ENCODE results near the gene RPL18A. TPM values are rescaled to one million over a fixed set of nuclear protein-coding genes. Genes with fewer than 3 reads are reported as not detected.
A peak's percentile ranks its signal among the peaks of the same experiment; 100 is the strongest.

Gene RPL18A
- total and polyA plus RNA-seq, 2 of the 13 experiments (the other 11 are each of a cell fraction or from before 2014, with no cell fraction given) = 1,471 to 2,004 TPM

DNA sequence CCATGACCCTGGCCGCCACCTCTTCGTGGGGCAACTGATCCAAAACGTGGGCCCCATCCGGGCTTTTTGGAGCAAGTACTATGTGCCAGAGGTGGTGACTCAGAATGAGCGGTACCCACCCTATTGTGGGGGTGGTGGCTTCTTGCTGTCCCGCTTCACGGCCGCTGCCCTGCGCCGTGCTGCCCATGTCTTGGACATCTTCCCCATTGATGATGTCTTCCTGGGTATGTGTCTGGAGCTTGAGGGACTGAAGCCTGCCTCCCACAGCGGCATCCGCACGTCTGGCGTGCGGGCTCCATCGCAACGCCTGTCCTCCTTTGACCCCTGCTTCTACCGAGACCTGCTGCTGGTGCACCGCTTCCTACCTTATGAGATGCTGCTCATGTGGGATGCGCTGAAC lies 48.0 kb upstream of the RPL18A start:
- no peaks in the 10 kb centered on the region for H3K4me1 ChIP-seq (ENCODE audit: insufficient read depth, low read length)
- ChIA-PET CTCF (ENCODE audit: low intra/inter-chr PET ratio, low total read pairs) (no interaction called here), POLR2A (no interaction called here)
- no peaks in the 10 kb centered on the region for H4K20me1 ChIP-seq (ENCODE audit: insufficient read depth, low read length)
- no peak overlapping the region for H2AFZ ChIP-seq (ENCODE audit: low read length)
- peaks cover 0 to 2% of the 10 kb centered on the region in 2 experiments; a peak in 2 of 5 replicates for H3K36me3 ChIP-seq (replicated peaks in 1 of 2; ENCODE audit: control insufficient read depth in 1 of 2, insufficient read depth in 2 of 2, low read length in 2 of 2)
- H3K9ac ChIP-seq (ENCODE audit: insufficient read depth, low read depth, low read length) = no peak overlapping the region
- FAIRE-seq = no peak
- intact Hi-C loops (cut with micrococcal nuclease; ENCODE audit: unreplicated experiment) = no loop called here
- H3K79me2 ChIP-seq (ENCODE audit: insufficient read depth, low read length) = no peaks in the 10 kb centered on the region
- H3K9me3 ChIP-seq (ENCODE audit: low read length) = no peaks in the 10 kb centered on the region
- no peak for ATAC-seq
- H3K4me2 ChIP-seq (ENCODE audit: low read depth, low read length) = no peak overlapping the region
- TF ChIP-seq ZNF619 (CRISPR knock-in tag; IDR thresholded peaks at IDR 0.05) = no peak
- 0 out of 4 replicates have a peak, but pooled peaks of 1 of the 2 experiments have one; percentile 9 for TF ChIP-seq MAFK (conservative IDR thresholded peaks at IDR 0.05 in 1 of 2, IDR thresholded peaks at IDR 0.05 in 1 of 2; ENCODE audit: low read length in 2 of 2)
- TF ChIP-seq, protein P1, sequence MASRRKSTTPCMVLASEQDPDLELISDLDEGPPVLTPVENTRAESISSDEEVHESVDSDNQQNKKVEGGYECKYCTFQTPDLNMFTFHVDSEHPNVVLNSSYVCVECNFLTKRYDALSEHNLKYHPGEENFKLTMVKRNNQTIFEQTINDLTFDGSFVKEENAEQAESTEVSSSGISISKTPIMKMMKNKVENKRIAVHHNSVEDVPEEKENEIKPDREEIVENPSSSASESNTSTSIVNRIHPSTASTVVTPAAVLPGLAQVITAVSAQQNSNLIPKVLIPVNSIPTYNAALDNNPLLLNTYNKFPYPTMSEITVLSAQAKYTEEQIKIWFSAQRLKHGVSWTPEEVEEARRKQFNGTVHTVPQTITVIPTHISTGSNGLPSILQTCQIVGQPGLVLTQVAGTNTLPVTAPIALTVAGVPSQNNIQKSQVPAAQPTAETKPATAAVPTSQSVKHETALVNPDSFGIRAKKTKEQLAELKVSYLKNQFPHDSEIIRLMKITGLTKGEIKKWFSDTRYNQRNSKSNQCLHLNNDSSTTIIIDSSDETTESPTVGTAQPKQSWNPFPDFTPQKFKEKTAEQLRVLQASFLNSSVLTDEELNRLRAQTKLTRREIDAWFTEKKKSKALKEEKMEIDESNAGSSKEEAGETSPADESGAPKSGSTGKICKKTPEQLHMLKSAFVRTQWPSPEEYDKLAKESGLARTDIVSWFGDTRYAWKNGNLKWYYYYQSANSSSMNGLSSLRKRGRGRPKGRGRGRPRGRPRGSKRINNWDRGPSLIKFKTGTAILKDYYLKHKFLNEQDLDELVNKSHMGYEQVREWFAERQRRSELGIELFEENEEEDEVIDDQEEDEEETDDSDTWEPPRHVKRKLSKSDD (CRISPR knock-in tag; IDR thresholded peaks at IDR 0.05; ENCODE audit: low read depth) = no peak
- TF ChIP-seq MBD4 (IDR thresholded peaks at IDR 0.05; ENCODE audit: borderline replicate concordance, low read length) = no peak
- no TSS peak for BruUV-seq (replicated peaks)
- no peak overlapping the region for H3K27ac ChIP-seq (ENCODE audit: extremely low read length, insufficient read depth, low read length)
- in situ Hi-C loops (cut with HindIII; ENCODE audit: extremely low pct_ligation_motif_present, low pct_unique_long_range_greater_than_20kb) = no loop called here
- no peak for DNase-seq (ENCODE audit: low spot score)
- 90% methylated on average over 16 of the region's 20 CpGs for WGBS (ENCODE audit: low lambda C conversion rate)
- no peaks in the 10 kb centered on the region for H3K27me3 ChIP-seq (ENCODE audit: control insufficient read depth in 1 of 2, insufficient read depth in 2 of 2, low read length in 2 of 2)
- no peak overlapping the region for H3K4me3 ChIP-seq (replicated peaks in 1 of 3; ENCODE audit: insufficient read depth in 1 of 3, low read depth in 2 of 3, low read length in 3 of 3)

DNA sequence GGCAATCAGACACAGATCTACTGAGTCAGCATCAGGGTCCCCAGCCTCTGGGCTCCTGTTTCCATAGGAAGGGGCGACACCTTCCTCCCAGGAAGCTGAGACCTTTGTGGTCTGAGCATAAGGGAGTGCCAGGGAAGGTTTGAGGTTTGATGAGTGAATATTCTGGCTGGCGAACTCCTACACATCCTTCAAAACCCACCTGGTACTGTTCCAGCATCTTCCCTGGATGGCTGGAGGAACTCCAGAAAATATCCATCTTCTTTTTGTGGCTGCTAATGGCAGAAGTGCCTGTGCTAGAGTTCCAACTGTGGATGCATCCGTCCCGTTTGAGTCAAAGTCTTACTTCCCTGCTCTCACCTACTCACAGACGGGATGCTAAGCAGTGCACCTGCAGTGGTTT lies 47.6 kb upstream of the RPL18A start:
- H3K4me3 ChIP-seq (replicated peaks in 1 of 3; ENCODE audit: insufficient read depth in 1 of 3, low read depth in 2 of 3, low read length in 3 of 3) = no peak overlapping the region
- no peak overlapping the region for H3K4me2 ChIP-seq (ENCODE audit: low read depth, low read length)
- DNase-seq (ENCODE audit: low spot score) = no peak
- intact Hi-C loops (cut with micrococcal nuclease; ENCODE audit: unreplicated experiment) (no loop called here), in situ Hi-C loops (cut with HindIII; ENCODE audit: extremely low pct_ligation_motif_present, low pct_unique_long_range_greater_than_20kb) (no loop called here)
- no peaks in the 10 kb centered on the region for H3K9me3 ChIP-seq (ENCODE audit: low read length)
- no peak overlapping the region for H3K27ac ChIP-seq (ENCODE audit: extremely low read length, insufficient read depth, low read length)
- H3K79me2 ChIP-seq (ENCODE audit: insufficient read depth, low read length) = no peaks in the 10 kb centered on the region
- H2AFZ ChIP-seq (ENCODE audit: low read length) = no peak overlapping the region
- H3K4me1 ChIP-seq (ENCODE audit: insufficient read depth, low read length) = no peaks in the 10 kb centered on the region
- H3K36me3 ChIP-seq (replicated peaks in 1 of 2; ENCODE audit: control insufficient read depth in 1 of 2, insufficient read depth in 2 of 2, low read length in 2 of 2) = peaks cover 0 to 2% of the 10 kb centered on the region in 2 experiments; a peak in 2 of 5 replicates
- H3K27me3 ChIP-seq (ENCODE audit: control insufficient read depth in 1 of 2, insufficient read depth in 2 of 2, low read length in 2 of 2) = no peaks in the 10 kb centered on the region
- BruUV-seq (replicated peaks) = no TSS peak
- no peak for ATAC-seq
- H3K9ac ChIP-seq (ENCODE audit: insufficient read depth, low read depth, low read length) = no peak overlapping the region
- ChIA-PET CTCF (ENCODE audit: low intra/inter-chr PET ratio, low total read pairs) (no interaction called here), POLR2A (no interaction called here)
- no peak for TF ChIP-seq ZBTB7B (CRISPR knock-in tag; IDR thresholded peaks at IDR 0.05)
- TF ChIP-seq, protein P2, sequence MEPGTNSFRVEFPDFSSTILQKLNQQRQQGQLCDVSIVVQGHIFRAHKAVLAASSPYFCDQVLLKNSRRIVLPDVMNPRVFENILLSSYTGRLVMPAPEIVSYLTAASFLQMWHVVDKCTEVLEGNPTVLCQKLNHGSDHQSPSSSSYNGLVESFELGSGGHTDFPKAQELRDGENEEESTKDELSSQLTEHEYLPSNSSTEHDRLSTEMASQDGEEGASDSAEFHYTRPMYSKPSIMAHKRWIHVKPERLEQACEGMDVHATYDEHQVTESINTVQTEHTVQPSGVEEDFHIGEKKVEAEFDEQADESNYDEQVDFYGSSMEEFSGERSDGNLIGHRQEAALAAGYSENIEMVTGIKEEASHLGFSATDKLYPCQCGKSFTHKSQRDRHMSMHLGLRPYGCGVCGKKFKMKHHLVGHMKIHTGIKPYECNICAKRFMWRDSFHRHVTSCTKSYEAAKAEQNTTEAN (CRISPR knock-in tag; conservative IDR thresholded peaks at IDR 0.05) = no peak
- TF ChIP-seq ZNF768 (CRISPR knock-in tag; IDR thresholded peaks at IDR 0.05) = no peak
- TF ChIP-seq ZNF616 (CRISPR knock-in tag; IDR thresholded peaks at IDR 0.05; ENCODE audit: low read depth) = no peak
- no peak for TF ChIP-seq NBN (conservative IDR thresholded peaks at IDR 0.05)
- TF ChIP-seq, protein P3, sequence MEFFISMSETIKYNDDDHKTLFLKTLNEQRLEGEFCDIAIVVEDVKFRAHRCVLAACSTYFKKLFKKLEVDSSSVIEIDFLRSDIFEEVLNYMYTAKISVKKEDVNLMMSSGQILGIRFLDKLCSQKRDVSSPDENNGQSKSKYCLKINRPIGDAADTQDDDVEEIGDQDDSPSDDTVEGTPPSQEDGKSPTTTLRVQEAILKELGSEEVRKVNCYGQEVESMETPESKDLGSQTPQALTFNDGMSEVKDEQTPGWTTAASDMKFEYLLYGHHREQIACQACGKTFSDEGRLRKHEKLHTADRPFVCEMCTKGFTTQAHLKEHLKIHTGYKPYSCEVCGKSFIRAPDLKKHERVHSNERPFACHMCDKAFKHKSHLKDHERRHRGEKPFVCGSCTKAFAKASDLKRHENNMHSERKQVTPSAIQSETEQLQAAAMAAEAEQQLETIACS (CRISPR knock-in tag; IDR thresholded peaks at IDR 0.05) = no peak
- no peak for TF ChIP-seq ZNF34 (CRISPR knock-in tag; IDR thresholded peaks at IDR 0.05; ENCODE audit: borderline replicate concordance)
- no peak for TF ChIP-seq SOX6 (IDR thresholded peaks at IDR 0.05)
- TF ChIP-seq SOX6 (CRISPR knock-in tag; IDR thresholded peaks at IDR 0.05) = no peak
- H4K20me1 ChIP-seq (ENCODE audit: insufficient read depth, low read length) = no peaks in the 10 kb centered on the region
- no peak for FAIRE-seq
- 79% methylated on average over 3 of the region's 5 CpGs for WGBS (ENCODE audit: low lambda C conversion rate)

Data from HepG2 (cell line).